ENCODE measurements around the gene PAM. TPM values are rescaled to one million over a fixed set of nuclear protein-coding genes. Genes with fewer than 3 reads are reported as not detected.

PAM gene
- polyA plus RNA-seq, 1 donor from 2014 or later, result 363 TPM

- no peak overlapping the region for H3K4me2 ChIP-seq (ENCODE audit: low read length)
Observed at GRCh38 chr5:102875721-102876123, 120.6 kb downstream of the PAM start.

GRCh38 chr5:102876610-102877009, 121.5 kb downstream of the PAM start:
- Histone ChIP-seq H3K79me2 (replicated peaks; ENCODE audit: insufficient read depth, low read length) (no peaks in the 10 kb centered on the region), H3F3A (ENCODE audit: insufficient read depth, low read length, poor library complexity, severe bottlenecking) (no peaks in the 10 kb centered on the region), H2AFZ (ENCODE audit: low read depth, low read length) (no peak overlapping the region), H3K9me3 (ENCODE audit: low read length) (no peaks in the 10 kb centered on the region), H4K20me1 (ENCODE audit: insufficient read depth) (no peaks in the 10 kb centered on the region), H3K4me2 (ENCODE audit: low read length) (no peak overlapping the region), H3K36me3 (ENCODE audit: insufficient read depth, low read length) (no peaks in the 10 kb centered on the region), H3K27ac (ENCODE audit: low read length) (no peak overlapping the region), H3K9ac (ENCODE audit: low read length) (no peak overlapping the region), H3K9me2 (ENCODE audit: insufficient read depth, low read length) (no peaks in the 10 kb centered on the region), H3K4me3 (ENCODE audit: low read length) (no peak overlapping the region), H3K27me3 (ENCODE audit: insufficient read depth, low read depth, low read length) (no peaks in the 10 kb centered on the region)
- TF ChIP-seq POLR2AphosphoS5 (IDR thresholded peaks at IDR 0.05) (no peak), SMC3 (conservative IDR thresholded peaks at IDR 0.05; ENCODE audit: poor library complexity) (no peak), CTCF (IDR thresholded peaks at IDR 0.05; ENCODE audit: poor library complexity, severe bottlenecking) (no peak), MXI1 (conservative IDR thresholded peaks at IDR 0.05; ENCODE audit: poor library complexity, severe bottlenecking) (no peak), RAD21 (conservative IDR thresholded peaks at IDR 0.05) (no peak), REST (IDR thresholded peaks at IDR 0.05; ENCODE audit: borderline replicate concordance) (no peak), EP300 (conservative IDR thresholded peaks at IDR 0.05; ENCODE audit: poor library complexity, severe bottlenecking) (no peak)

More at GRCh38 chr5:102875721-102876123, 120.6 kb downstream of the PAM start:
- no peak for TF ChIP-seq MXI1 (conservative IDR thresholded peaks at IDR 0.05; ENCODE audit: poor library complexity, severe bottlenecking)
- no peak for TF ChIP-seq SMC3 (conservative IDR thresholded peaks at IDR 0.05; ENCODE audit: poor library complexity)
- TF ChIP-seq EP300 (conservative IDR thresholded peaks at IDR 0.05; ENCODE audit: poor library complexity, severe bottlenecking), result no peak
- TF ChIP-seq CTCF (IDR thresholded peaks at IDR 0.05; ENCODE audit: poor library complexity, severe bottlenecking), result no peak
- no peak for TF ChIP-seq RAD21 (conservative IDR thresholded peaks at IDR 0.05)
- TF ChIP-seq EZH2 (IDR thresholded peaks at IDR 0.05; ENCODE audit: borderline replicate concordance, insufficient read depth, low read length, poor library complexity, severe bottlenecking), result no peak
- no peak for TF ChIP-seq REST (IDR thresholded peaks at IDR 0.05; ENCODE audit: borderline replicate concordance)
- no peak for TF ChIP-seq POLR2AphosphoS5 (IDR thresholded peaks at IDR 0.05)
- TF ChIP-seq TAF1 (IDR thresholded peaks at IDR 0.05; ENCODE audit: low read depth), result no peak
- H3K27ac ChIP-seq (ENCODE audit: low read length), result no peak overlapping the region
- no peaks in the 10 kb centered on the region for H3K79me2 ChIP-seq (replicated peaks; ENCODE audit: insufficient read depth, low read length)
- no peaks in the 10 kb centered on the region for H3K9me2 ChIP-seq (ENCODE audit: insufficient read depth, low read length)
- no peak overlapping the region for H2AFZ ChIP-seq (ENCODE audit: low read depth, low read length)
- no peaks in the 10 kb centered on the region for H3K36me3 ChIP-seq (ENCODE audit: insufficient read depth, low read length)
- no peaks in the 10 kb centered on the region for H3K9me3 ChIP-seq (ENCODE audit: low read length)
- no peak overlapping the region for H3K9ac ChIP-seq (ENCODE audit: low read length)
- no peaks in the 10 kb centered on the region for H3F3A ChIP-seq (ENCODE audit: insufficient read depth, low read length, poor library complexity, severe bottlenecking)
- H3K4me3 ChIP-seq (ENCODE audit: low read length), result no peak overlapping the region
- no peaks in the 10 kb centered on the region for H4K20me1 ChIP-seq (ENCODE audit: insufficient read depth)
- no peaks in the 10 kb centered on the region for H3K27me3 ChIP-seq (ENCODE audit: insufficient read depth, low read depth, low read length)

Data from neural cell (in vitro differentiated cells).